Effector memory CD4-positive, alpha-beta T cell (primary cell): ENCODE data around the gene EEF1B2.
"Not testable (repeated sequence)": the region's sequence is repeated elsewhere in the genome, so short reads cannot be mapped to it uniquely, and the experiment has no call there.

Experiments
- DNase-seq, 3 donors: peaks; one replicate each; pipeline ENCODE4 v3.0.0-alpha.2; 2020
- H3K27ac ChIP-seq: 2 replicates; pipeline ENCODE4 v1.7.0; 2013; ENCODE audit warnings: mild to moderate bottlenecking, low read length, moderate library complexity; ENCODE audit not compliant: insufficient read depth, poor library complexity, severe bottlenecking
- H3K27me3 ChIP-seq: replicated peaks from 2 replicates; pipeline ENCODE4 v1.7.0; 2013; ENCODE audit warnings: mild to moderate bottlenecking, low read length; ENCODE audit not compliant: insufficient read depth, control insufficient read depth, poor library complexity, severe bottlenecking
- H3K36me3 ChIP-seq: 2 replicates; pipeline ENCODE4 v1.7.0; 2013; ENCODE audit warnings: mild to moderate bottlenecking, low read length, moderate library complexity; ENCODE audit not compliant: control insufficient read depth, insufficient read depth
- H3K4me1 ChIP-seq: 2 replicates; pipeline ENCODE4 v1.7.0; 2013; ENCODE audit warnings: low read length, mild to moderate bottlenecking; ENCODE audit not compliant: control insufficient read depth, insufficient read depth, poor library complexity, severe bottlenecking
- H3K4me3 ChIP-seq: 2 replicates; pipeline ENCODE4 v1.7.0; 2013; ENCODE audit warnings: low read length, low read depth, mild to moderate bottlenecking; ENCODE audit not compliant: insufficient read depth, poor library complexity, severe bottlenecking
- H3K9me3 ChIP-seq: 2 replicates; pipeline ENCODE4 v1.7.0; 2013; ENCODE audit warnings: mild to moderate bottlenecking, low read length, moderate library complexity; ENCODE audit not compliant: control insufficient read depth

Gene EEF1B2

GRCh38 chr2:206145665-206146064 lies 14.0 kb upstream of the EEF1B2 start:
- DNase-seq: no peak
- H3K36me3 ChIP-seq: peaks cover 86% of the 10 kb centered on the region

DNA sequence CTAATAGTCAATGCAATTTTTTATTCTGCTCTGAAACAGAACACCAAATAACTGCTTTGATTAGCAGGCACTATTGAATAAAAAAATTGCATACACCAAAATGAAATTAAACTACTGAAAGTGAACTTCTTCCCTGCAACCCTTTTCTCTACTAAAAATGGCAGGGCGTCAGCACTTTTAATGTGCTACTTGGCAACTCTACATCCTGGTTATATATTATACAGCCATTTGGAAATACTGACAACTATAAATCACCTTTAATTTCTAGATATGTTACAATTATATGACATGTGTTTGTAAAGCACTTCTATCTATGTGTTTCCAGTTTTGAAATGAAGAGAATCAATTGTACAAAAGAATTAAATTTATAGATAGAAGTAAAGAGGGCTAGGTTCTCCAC lies 10.4 kb upstream of the EEF1B2 start:
- Histone ChIP-seq H3K9me3 (no peaks in the 10 kb centered on the region), H3K36me3 (peaks cover 60% of the 10 kb centered on the region), H3K4me1 (no peaks in the 10 kb centered on the region), H3K4me3 (no peak overlapping the region), H3K27me3 (no peaks in the 10 kb centered on the region), H3K27ac (no peak overlapping the region)
- no peak for DNase-seq

More at GRCh38 chr2:206145665-206146064, 14.0 kb upstream of the EEF1B2 start:
- no peaks in the 10 kb centered on the region for H3K9me3 ChIP-seq
- H3K4me1 ChIP-seq: no peaks in the 10 kb centered on the region
- no peak overlapping the region for H3K27ac ChIP-seq
- no peak overlapping the region for H3K4me3 ChIP-seq
- no peaks in the 10 kb centered on the region for H3K27me3 ChIP-seq

DNA sequence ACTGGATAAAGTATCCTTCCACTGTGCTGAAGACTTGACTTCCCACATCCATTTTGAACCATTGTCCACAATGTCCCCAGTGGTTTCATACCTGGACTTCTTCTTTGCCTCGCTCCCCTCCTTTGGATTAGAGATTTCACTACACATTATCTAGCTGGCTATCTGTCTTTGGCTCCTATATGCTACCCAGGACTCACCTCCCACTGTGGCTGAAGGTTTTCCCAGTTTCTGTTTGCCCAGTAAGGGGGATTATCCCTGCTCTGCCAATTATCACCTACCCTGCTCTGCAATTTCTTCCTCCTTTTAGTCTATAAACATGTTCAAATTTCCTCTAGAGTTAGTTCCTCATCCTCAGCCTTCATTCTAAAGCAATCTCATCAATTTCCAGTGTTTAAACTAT lies 9.5 kb upstream of the EEF1B2 start:
- no peak overlapping the region for H3K27ac ChIP-seq
- no peaks in the 10 kb centered on the region for H3K27me3 ChIP-seq
- DNase-seq: no peak
- no peak overlapping the region for H3K4me3 ChIP-seq
- H3K4me1 ChIP-seq: no peaks in the 10 kb centered on the region
- no peaks in the 10 kb centered on the region for H3K9me3 ChIP-seq
- H3K36me3 ChIP-seq: peaks cover 52% of the 10 kb centered on the region

GRCh38 chr2:206150631-206151030 lies 9.1 kb upstream of the EEF1B2 start:
- Histone ChIP-seq H3K4me3 (no peak overlapping the region), H3K27ac (no peak overlapping the region), H3K4me1 (no peaks in the 10 kb centered on the region), H3K36me3 (peaks cover 47% of the 10 kb centered on the region), H3K27me3 (no peaks in the 10 kb centered on the region), H3K9me3 (no peaks in the 10 kb centered on the region)
- DNase-seq: no peak

- no peak overlapping the region for H3K4me3 ChIP-seq
- H3K4me1 ChIP-seq: peaks cover 5% of the 10 kb centered on the region
- DNase-seq: no peak
- H3K27ac ChIP-seq: no peak overlapping the region
- H3K27me3 ChIP-seq: no peaks in the 10 kb centered on the region
- H3K9me3 ChIP-seq: no peaks in the 10 kb centered on the region
- H3K36me3 ChIP-seq: peaks cover 17% of the 10 kb centered on the region
Observed at GRCh38 chr2:206154197-206154596, 5.5 kb upstream of the EEF1B2 start.

DNA sequence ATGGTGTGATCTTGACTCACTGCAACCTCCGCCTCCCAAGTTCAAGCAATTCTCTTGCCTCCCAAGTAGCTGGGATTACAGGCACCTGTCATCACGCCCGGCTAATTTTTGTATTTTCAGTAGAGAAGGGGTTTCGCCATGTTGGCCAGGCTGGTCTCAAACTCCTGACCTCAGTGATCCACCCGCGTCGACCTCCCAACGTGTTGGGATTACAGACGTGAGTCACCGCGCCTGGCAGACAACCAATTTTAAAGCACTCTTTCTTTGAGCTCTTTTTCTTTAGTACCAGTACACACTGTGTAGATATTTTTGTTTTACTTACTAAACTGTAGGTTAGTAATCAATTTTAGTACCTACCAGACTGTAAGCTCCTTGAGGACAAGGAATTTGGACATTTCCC lies 2.7 kb upstream of the EEF1B2 start:
- not testable (repeated sequence) for DNase-seq, H3K9me3 ChIP-seq, H3K4me3 ChIP-seq, H3K36me3 ChIP-seq, H3K27me3 ChIP-seq, H3K27ac ChIP-seq
- H3K4me1 ChIP-seq: peaks cover 14% of the 10 kb centered on the region

DNA sequence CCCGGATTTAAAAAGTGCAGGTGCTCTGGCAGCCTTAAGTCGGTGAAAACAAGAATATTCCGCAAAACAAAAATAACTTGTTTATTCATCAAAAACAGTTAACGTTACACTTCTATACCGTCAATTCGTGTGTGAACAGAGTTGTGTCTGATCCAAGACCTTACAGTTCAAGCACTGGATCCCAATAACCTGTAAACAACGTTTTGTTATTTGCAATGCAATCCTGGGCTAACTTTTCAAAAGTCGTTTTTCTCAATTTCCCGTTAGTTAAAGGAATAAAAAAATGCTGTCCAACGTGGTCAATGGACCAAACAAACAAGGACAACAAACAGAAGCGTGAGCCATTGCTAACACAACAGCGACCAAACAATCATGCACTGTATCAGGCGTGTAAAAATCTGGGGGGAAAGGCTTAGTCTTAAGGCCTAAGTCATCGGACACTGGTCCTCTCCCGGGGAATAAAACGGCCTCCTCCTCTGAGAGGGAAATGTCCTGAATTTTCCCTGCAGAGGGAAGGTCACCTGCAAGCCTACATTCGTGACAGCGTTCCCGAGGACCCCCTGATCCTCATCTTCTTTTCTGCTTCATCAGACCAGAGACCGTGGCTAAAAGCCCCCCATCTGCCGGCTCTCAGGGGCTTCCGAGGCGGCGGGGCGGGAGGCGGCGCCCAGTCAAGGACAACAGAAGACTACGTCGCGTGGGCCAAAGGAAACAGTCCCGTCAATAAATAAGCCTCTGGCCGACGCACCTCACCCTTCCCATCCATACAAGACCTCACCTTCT lies 941 bp upstream of the EEF1B2 start:
- no peaks in the 10 kb centered on the region for H3K9me3 ChIP-seq
- peaks cover 14% of the 10 kb centered on the region for H3K4me1 ChIP-seq
- no peaks in the 10 kb centered on the region for H3K27me3 ChIP-seq
- DNase-seq: no peak
- H3K4me3 ChIP-seq: peak overlapping the region; percentile 82
- H3K27ac ChIP-seq: peak overlapping the region; percentile 87
- peaks cover 20% of the 10 kb centered on the region for H3K36me3 ChIP-seq

GRCh38 chr2:206160125-206160806 lies 571 bp downstream of the EEF1B2 start:
- Histone ChIP-seq H3K4me3 (peak overlapping the region; percentile 82), H3K27ac (peak overlapping the region; percentile 87), H3K36me3 (peaks cover 20% of the 10 kb centered on the region), H3K9me3 (no peaks in the 10 kb centered on the region), H3K4me1 (peaks cover 14% of the 10 kb centered on the region), H3K27me3 (no peaks in the 10 kb centered on the region)
- no peak for DNase-seq

DNA sequence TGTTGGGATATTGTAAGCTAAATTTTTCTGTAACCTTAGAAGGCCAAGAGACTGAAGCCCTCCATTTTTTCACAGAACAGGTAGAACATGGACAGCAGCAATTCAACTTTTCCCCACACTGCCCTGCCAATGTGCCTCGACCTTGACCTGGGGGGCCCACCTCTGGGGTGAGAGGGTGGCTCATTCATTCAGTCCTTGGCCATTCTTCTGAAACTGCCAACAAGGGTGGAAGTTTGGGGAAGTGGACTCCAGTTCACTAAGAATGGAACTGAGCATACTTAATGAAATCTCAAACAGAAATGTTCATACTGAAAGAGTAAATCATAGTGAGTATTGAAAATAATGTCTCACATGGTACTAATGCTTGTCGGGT lies 1.1 kb downstream of the EEF1B2 start:
- peaks cover 14% of the 10 kb centered on the region for H3K4me1 ChIP-seq
- H3K27me3 ChIP-seq: no peaks in the 10 kb centered on the region
- H3K4me3 ChIP-seq: peak overlapping the region; percentile 82
- H3K27ac ChIP-seq: peak overlapping the region; percentile 87
- H3K9me3 ChIP-seq: no peaks in the 10 kb centered on the region
- no peak for DNase-seq
- peaks cover 20% of the 10 kb centered on the region for H3K36me3 ChIP-seq

GRCh38 chr2:206162401-206162800 lies 2.7 kb downstream of the EEF1B2 start:
- H3K4me1 ChIP-seq: peaks cover 14% of the 10 kb centered on the region
- peaks cover 20% of the 10 kb centered on the region for H3K36me3 ChIP-seq
- not testable (repeated sequence) for DNase-seq, H3K27me3 ChIP-seq, H3K9me3 ChIP-seq, H3K4me3 ChIP-seq, H3K27ac ChIP-seq
